Cerebellar cortex (tissue), 1 donor: Measurements from ENCODE around the gene POLDIP2.

Experiments used
- DNase-seq: peaks from one replicate; pipeline ENCODE4 v3.0.0-alpha.2; 2015; ENCODE audit warnings: low spot score

The POLDIP2 gene

GRCh38 chr17:28390141-28390540 is 32.8 kb upstream of the POLDIP2 start:
- DNase-seq: no peak

- no peak for DNase-seq
Observed at GRCh38 chr17:28388106-28388505, 30.8 kb upstream of the POLDIP2 start.

GRCh38 chr17:28386391-28386790 is 29.1 kb upstream of the POLDIP2 start:
- DNase-seq: no peak

GRCh38 chr17:28385406-28385805 is 28.1 kb upstream of the POLDIP2 start:
- no peak for DNase-seq

GRCh38 chr17:28385037-28385400 is 27.7 kb upstream of the POLDIP2 start:
- no peak for DNase-seq

- DNase-seq: no peak
Observed at GRCh38 chr17:28384281-28385036, 27.1 kb upstream of the POLDIP2 start.

- peak; percentile 44 for DNase-seq
Observed at GRCh38 chr17:28381141-28381825, 24.0 kb upstream of the POLDIP2 start.

GRCh38 chr17:28379814-28380801 is 22.8 kb upstream of the POLDIP2 start:
- DNase-seq: no peak

GRCh38 chr17:28372945-28373274 is 15.6 kb upstream of the POLDIP2 start:
- no peak for DNase-seq

- DNase-seq: peak; percentile 44
Observed at GRCh38 chr17:28372203-28372944, 15.0 kb upstream of the POLDIP2 start.

- peak; percentile 92 for DNase-seq
Observed at GRCh38 chr17:28371245-28372202, 14.2 kb upstream of the POLDIP2 start, which contains the start of gene SARM1. Gene SARM1 (plus strand): TSS chr17:28371694. CDS start chr17:28372033, 339 bp downstream.

GRCh38 chr17:28370744-28371103 is 13.4 kb upstream of the POLDIP2 start:
- no peak for DNase-seq

GRCh38 chr17:28370035-28370743 is 12.9 kb upstream of the POLDIP2 start, which contains the start of gene VTN:
Gene VTN (minus strand): TSS chr17:28370307. CDS start chr17:28370203, 104 bp downstream.
- peak; percentile 56 for DNase-seq

- DNase-seq: peak; percentile 35
Observed at GRCh38 chr17:28369684-28370034, 12.3 kb upstream of the POLDIP2 start.

GRCh38 chr17:28368915-28369683 is 11.8 kb upstream of the POLDIP2 start:
- DNase-seq: no peak

GRCh38 chr17:28368306-28368831 is 11.0 kb upstream of the POLDIP2 start:
- no peak for DNase-seq

- no peak for DNase-seq
Observed at GRCh38 chr17:28367641-28368305, 10.4 kb upstream of the POLDIP2 start.

GRCh38 chr17:28366605-28367004 is 9.3 kb upstream of the POLDIP2 start:
- peak; percentile 38 for DNase-seq
